PC-3 (cell line): ENCODE data around the gene SPATA18. TPM values are rescaled to one million over a fixed set of nuclear protein-coding genes. Genes with fewer than 3 reads are reported as not detected.

Source experiments
- ATAC-seq: fragments of 200-7000 bp; cut with Tn5 transposase; 2 replicates; pipeline ENCODE4 v1.9.1; 2020; ENCODE audit warnings: mild to moderate bottlenecking, moderate library complexity
- BruUV-seq: library from RNA; stranded (reverse); fragments of 400-500 nt; replicated peaks from 2 replicates; lab custom pipeline; 2021; lab: Mats Ljungman, UMichigan
- CTCF ChIA-PET: fragments of 300-600 bp; sonication (Branson Sonifier 250); formaldehyde crosslinking; loops from one replicate; lab custom pipeline; 2022; ENCODE audit warnings: antibody characterized with exemption; lab: Charles Lee
- POLR2A ChIA-PET: fragments of 300-600 bp; sonication (Branson Sonifier 250); formaldehyde crosslinking; loops from one replicate; lab custom pipeline; 2022; ENCODE audit warnings: antibody characterized with exemption; ENCODE audit not compliant: unreplicated experiment; lab: Charles Lee
- DNase-seq: peaks from one replicate; pipeline ENCODE4 v3.0.0-alpha.2; 2015
- H2AFZ ChIP-seq: fragments of 300-600 bp; sonication (generic); 2 replicates; pipeline ENCODE4 v1.6.0; 2016; ENCODE audit warnings: antibody characterized with exemption, low read length
- H3F3A ChIP-seq: fragments of 300-600 bp; sonication (generic); one replicate; pipeline ENCODE4 v1.6.0; 2017; ENCODE audit warnings: antibody characterized with exemption, low read length, control low read depth, mild to moderate bottlenecking; ENCODE audit not compliant: unreplicated experiment
- H3K27ac ChIP-seq: fragments of 300-600 bp; sonication (generic); 2 replicates; pipeline ENCODE4 v1.5.1; 2016; ENCODE audit warnings: mild to moderate bottlenecking, low read length
- H3K27me3 ChIP-seq: fragments of 300-600 bp; sonication (generic); 2 replicates; pipeline ENCODE4 v1.6.1; 2016; ENCODE audit warnings: low read length, mixed read lengths
- H3K36me3 ChIP-seq: fragments of 300-600 bp; sonication (generic); 2 replicates; pipeline ENCODE4 v1.6.1; 2016; ENCODE audit warnings: low read depth, mixed run types, low read length, mixed read lengths
- H3K4me1 ChIP-seq: fragments of 300-600 bp; sonication (generic); 2 replicates; pipeline ENCODE4 v1.5.1; 2016; ENCODE audit warnings: low read length; ENCODE audit not compliant: insufficient read depth
- H3K4me2 ChIP-seq: fragments of 300-600 bp; sonication (generic); 2 replicates; pipeline ENCODE4 v1.6.0; 2016; ENCODE audit warnings: low read length
- H3K4me3 ChIP-seq: fragments of 300-600 bp; sonication (generic); 2 replicates; pipeline ENCODE4 v1.5.1; 2016; ENCODE audit warnings: mild to moderate bottlenecking, low read length, mixed read lengths
- H3K79me2 ChIP-seq: fragments of 300-600 bp; sonication (generic); 2 replicates; pipeline ENCODE4 v1.6.1; 2017; ENCODE audit warnings: low read length, mixed read lengths
- H3K9ac ChIP-seq: fragments of 300-600 bp; sonication (generic); 2 replicates; pipeline ENCODE4 v1.6.0; 2016; ENCODE audit warnings: mild to moderate bottlenecking, low read length
- H3K9me2 ChIP-seq: fragments of 300-600 bp; sonication (generic); replicated peaks from 2 replicates; pipeline ENCODE4 v1.6.1; 2016; ENCODE audit warnings: mixed run types, low read length, mixed read lengths
- H3K9me3 ChIP-seq: fragments of 300-600 bp; sonication (generic); 2 replicates; pipeline ENCODE4 v1.6.1; 2016; ENCODE audit warnings: low read length, mixed read lengths
- H4K20me1 ChIP-seq: fragments of 300-600 bp; sonication (generic); 2 replicates; pipeline ENCODE4 v1.6.1; 2016; ENCODE audit warnings: low read length, mixed read lengths
- EZH2 ChIP-seq: fragments of 300-600 bp; sonication (generic); IDR thresholded peaks from one replicate; pipeline ENCODE4 v1.6.1; 2017; ENCODE audit warnings: antibody characterized with exemption, mild to moderate bottlenecking, low read length; ENCODE audit not compliant: unreplicated experiment
- EZH2phosphoT487 ChIP-seq: fragments of 300-600 bp; sonication (generic); IDR thresholded peaks from 2 replicates; pipeline ENCODE4 v1.6.1; 2018; ENCODE audit warnings: mild to moderate bottlenecking, antibody characterized with exemption, low read length, borderline replicate concordance
- intact Hi-C: fragments of 100-400 bp; cut with micrococcal nuclease; formaldehyde crosslinking; loops from 2 replicates; pipeline ENCODE4 v1.9.0; 2023
- total RNA-seq: library from RNA; depleted of rRNA; stranded (reverse); fragments of >200 nt; gene quantifications from 2 replicates; pipeline ENCODE4 v1.2.3, GENCODE V29; 2014
- TF ChIP-seq, protein P1 (sequence below): fragments of 300-600 bp; sonication (generic); conservative IDR thresholded peaks from 2 replicates; pipeline ENCODE4 v1.5.1; 2017; ENCODE audit warnings: antibody characterized with exemption, low read depth, mild to moderate bottlenecking, low read length

SPATA18 gene
- total RNA-seq, 1 experiment from 2014 or later: not detected

DNA sequence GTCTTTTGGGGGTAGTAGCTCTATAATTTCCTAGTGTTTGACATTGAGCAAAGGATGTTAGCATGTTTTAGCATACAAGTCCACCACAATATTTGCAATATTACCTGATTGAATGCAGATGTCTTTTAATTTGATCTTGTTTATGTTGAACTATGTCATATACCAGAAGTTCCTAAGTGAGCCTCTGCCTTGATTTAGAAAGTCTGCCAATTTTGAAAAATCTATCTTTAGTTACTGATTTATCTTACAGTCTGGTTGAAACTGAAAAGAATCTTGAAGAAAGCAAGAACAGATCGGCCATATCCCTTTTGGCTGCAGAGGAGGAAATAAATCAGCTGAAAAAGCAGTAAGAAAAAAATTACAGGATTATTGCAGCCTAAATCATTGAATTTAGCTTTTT is 18.5 kb downstream of the SPATA18 start:
- Histone ChIP-seq H3K36me3 (no peaks in the 10 kb centered on the region), H4K20me1 (no peaks in the 10 kb centered on the region), H3K4me3 (no peak overlapping the region), H3K9me3 (no peaks in the 10 kb centered on the region), H3K4me2 (no peak overlapping the region), H3K79me2 (no peaks in the 10 kb centered on the region), H3K9me2 (no peaks in the 10 kb centered on the region; the same call in 1 of the 2 replicates), H3K4me1 (no peaks in the 10 kb centered on the region), H2AFZ (no peak overlapping the region), H3F3A (no peaks in the 10 kb centered on the region), H3K27me3 (peaks cover 38% of the 10 kb centered on the region), H3K27ac (no peak overlapping the region), H3K9ac (no peak overlapping the region)
- ChIA-PET POLR2A (no interaction called here), CTCF (no interaction called here)
- no peak for TF ChIP-seq EZH2
- TF ChIP-seq, protein P1, sequence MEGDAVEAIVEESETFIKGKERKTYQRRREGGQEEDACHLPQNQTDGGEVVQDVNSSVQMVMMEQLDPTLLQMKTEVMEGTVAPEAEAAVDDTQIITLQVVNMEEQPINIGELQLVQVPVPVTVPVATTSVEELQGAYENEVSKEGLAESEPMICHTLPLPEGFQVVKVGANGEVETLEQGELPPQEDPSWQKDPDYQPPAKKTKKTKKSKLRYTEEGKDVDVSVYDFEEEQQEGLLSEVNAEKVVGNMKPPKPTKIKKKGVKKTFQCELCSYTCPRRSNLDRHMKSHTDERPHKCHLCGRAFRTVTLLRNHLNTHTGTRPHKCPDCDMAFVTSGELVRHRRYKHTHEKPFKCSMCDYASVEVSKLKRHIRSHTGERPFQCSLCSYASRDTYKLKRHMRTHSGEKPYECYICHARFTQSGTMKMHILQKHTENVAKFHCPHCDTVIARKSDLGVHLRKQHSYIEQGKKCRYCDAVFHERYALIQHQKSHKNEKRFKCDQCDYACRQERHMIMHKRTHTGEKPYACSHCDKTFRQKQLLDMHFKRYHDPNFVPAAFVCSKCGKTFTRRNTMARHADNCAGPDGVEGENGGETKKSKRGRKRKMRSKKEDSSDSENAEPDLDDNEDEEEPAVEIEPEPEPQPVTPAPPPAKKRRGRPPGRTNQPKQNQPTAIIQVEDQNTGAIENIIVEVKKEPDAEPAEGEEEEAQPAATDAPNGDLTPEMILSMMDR: no peak
- TF ChIP-seq EZH2phosphoT487: no peak
- intact Hi-C loops: no loop called here
- BruUV-seq: no TSS peak
- no peak for DNase-seq
- ATAC-seq: no peak

DNA sequence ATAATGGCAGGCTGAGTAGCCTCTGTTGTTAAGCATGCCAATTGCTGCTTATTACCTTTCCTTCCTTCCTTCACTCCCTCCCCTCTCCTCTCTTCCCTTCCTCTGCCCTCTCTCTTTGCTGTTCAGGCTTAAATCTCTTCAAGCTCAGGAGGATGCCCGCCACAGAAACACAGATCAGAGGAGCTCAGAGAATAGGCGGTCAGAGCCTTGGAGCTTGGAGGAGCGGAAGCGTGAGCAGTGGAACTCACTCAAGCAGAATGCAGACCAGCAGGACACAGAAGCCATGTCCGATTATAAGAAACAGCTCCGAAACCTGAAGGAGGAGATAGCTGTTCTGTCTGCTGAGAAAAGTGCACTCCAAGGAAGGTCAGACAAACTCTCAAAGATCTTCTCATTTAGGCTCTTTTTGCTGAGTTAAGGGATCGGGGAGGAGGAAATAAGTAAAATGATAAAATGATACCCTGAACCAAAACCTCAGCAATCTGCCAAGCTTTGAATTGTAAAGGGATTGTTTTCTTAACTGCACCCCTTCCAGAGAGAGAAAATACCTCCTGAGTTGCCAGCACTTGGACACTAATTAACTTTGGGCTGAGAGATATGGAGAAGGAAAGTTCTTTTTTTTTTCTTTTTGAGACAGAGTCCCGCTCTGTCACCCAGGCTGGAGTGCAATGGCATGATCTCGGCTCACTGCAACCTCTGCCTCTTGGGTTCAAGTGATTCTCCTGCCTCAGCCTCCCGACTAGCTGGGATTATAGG is 20.9 kb downstream of the SPATA18 start:
- Histone ChIP-seq H3K9me2 (no peaks in the 10 kb centered on the region; the same call in 1 of the 2 replicates), H3K4me2 (no peak overlapping the region), H4K20me1 (no peaks in the 10 kb centered on the region), H3K79me2 (no peaks in the 10 kb centered on the region), H3K27me3 (peaks cover 60% of the 10 kb centered on the region), H3K9me3 (no peaks in the 10 kb centered on the region), H3K4me1 (no peaks in the 10 kb centered on the region), H3K9ac (no peak overlapping the region), H3K4me3 (no peak overlapping the region), H3F3A (no peaks in the 10 kb centered on the region), H3K36me3 (no peaks in the 10 kb centered on the region), H2AFZ (no peak overlapping the region), H3K27ac (no peak overlapping the region)
- CTCF ChIA-PET: no interaction called here
- intact Hi-C loops: no loop called here
- ATAC-seq (no peak), DNase-seq (no peak)
- no TSS peak for BruUV-seq
- POLR2A ChIA-PET: no interaction called here
- TF ChIP-seq EZH2 (no peak), EZH2phosphoT487 (no peak)
- TF ChIP-seq, protein P1: no peak

DNA sequence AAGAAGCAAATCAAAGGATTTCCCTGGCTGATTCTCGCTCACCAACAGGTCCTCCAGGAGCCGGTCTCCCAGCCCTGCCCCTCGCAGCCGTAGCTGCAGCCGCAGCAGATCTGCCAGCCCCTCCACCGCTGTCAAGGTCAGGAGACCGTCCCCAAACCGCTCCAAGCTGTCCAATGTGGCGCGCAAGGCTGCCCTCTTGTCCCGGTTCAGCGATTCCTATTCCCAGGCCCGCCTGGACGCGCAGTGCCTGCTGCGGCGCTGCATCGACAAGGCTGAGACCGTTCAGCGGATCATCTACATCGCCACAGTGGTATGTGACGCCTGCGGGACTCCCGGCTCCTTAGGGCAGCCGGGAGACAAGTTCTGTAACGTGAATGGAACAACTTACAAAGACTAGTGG is 25.6 kb downstream of the SPATA18 start:
- no peak overlapping the region for H3K4me2 ChIP-seq
- POLR2A ChIA-PET: no interaction called here
- H3F3A ChIP-seq: no peaks in the 10 kb centered on the region
- H3K4me1 ChIP-seq: no peaks in the 10 kb centered on the region
- no peaks in the 10 kb centered on the region for H3K79me2 ChIP-seq
- no peak for TF ChIP-seq EZH2phosphoT487
- TF ChIP-seq, protein P1: no peak
- no peak for TF ChIP-seq EZH2
- H3K9ac ChIP-seq: no peak overlapping the region
- H3K27me3 ChIP-seq: peaks cover 40% of the 10 kb centered on the region; the same call in 1 of the 2 replicates
- ATAC-seq: no peak
- no peaks in the 10 kb centered on the region for H4K20me1 ChIP-seq
- DNase-seq: no peak
- H3K9me2 ChIP-seq: no peaks in the 10 kb centered on the region; the same call in 1 of the 2 replicates
- no peak overlapping the region for H2AFZ ChIP-seq
- BruUV-seq: no TSS peak
- H3K36me3 ChIP-seq: no peaks in the 10 kb centered on the region
- intact Hi-C loops: no loop called here
- no peaks in the 10 kb centered on the region for H3K9me3 ChIP-seq
- CTCF ChIA-PET: no interaction called here
- H3K27ac ChIP-seq: no peak overlapping the region
- H3K4me3 ChIP-seq: no peak overlapping the region
